ENCODE results near the gene DIPK1C.

The DIPK1C gene

GRCh38 chr18:74425161-74425560, 31.9 kb downstream of the DIPK1C start:
- in situ Hi-C loops (cut with MboI; ENCODE audit: low sequenced_read_pairs) = no loop called here

DNA sequence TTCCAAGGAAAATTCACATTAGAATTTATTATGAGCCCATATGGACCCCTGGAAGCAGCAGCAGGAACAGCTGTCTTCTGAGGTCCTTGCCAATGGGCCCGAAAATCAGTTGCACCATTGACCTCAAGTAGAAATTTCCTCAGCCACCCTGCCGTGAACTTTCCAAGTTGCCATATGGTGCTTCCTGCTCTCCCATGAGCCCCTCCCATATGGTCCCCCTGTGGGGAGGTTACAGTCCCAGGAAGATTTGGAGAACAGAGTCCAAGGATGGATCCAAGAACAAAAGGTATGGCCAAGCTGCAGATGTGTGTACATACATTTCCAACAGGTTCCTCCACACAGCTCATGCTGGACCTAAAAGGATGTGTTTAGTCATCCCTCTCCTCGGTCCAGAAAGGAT, 34.6 kb downstream of the DIPK1C start:
- in situ Hi-C loops (cut with MboI; ENCODE audit: low sequenced_read_pairs) = no loop called here

GRCh38 chr18:74420926-74421325, 36.2 kb downstream of the DIPK1C start:
- in situ Hi-C loops (cut with MboI; ENCODE audit: low sequenced_read_pairs) = no loop called here

DNA sequence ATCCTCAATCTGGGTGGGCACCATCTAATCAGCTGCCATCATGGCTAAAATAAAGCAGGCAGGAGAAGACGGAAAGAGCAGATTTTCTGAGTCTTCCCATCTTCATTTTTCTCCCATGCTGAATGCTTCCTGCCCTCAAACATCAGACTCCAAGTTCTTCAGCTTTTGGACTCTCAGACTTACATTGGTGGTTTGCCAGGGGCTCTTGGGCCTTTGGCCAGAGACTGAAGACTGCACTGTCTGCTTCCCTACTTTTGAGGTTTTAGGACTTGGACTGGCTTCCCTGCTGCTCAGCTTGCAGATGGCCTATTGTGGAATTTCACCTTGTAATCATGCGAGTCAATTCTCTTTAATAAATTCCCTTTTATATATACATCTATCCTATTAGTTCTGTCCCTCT, 36.6 kb downstream of the DIPK1C start:
- in situ Hi-C loops (cut with MboI; ENCODE audit: low sequenced_read_pairs) = no loop called here

DNA sequence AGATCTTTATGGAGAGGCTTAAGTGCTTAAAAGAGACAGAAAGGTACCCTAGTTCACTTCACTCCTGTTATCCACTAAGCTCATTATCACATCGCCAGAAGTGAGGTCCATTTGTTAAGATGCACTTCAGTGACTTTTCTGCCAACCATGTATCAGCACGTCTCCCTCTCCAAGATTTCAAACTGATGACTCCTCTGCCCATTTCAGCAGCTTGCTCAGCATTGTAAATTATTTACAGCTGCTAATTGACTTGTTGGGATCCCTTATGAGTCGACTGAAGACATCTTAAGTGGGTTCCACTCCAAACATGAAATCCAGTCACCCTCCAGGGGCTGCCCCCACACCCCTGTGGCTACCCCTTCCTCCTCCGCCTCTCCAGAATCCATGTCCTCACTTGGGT, 37.3 kb downstream of the DIPK1C start:
- in situ Hi-C loops (cut with MboI; ENCODE audit: low sequenced_read_pairs) = no loop called here

GRCh38 chr18:74418023-74418422, 39.1 kb downstream of the DIPK1C start:
- in situ Hi-C loops (cut with MboI; ENCODE audit: low sequenced_read_pairs) = no loop called here

DNA sequence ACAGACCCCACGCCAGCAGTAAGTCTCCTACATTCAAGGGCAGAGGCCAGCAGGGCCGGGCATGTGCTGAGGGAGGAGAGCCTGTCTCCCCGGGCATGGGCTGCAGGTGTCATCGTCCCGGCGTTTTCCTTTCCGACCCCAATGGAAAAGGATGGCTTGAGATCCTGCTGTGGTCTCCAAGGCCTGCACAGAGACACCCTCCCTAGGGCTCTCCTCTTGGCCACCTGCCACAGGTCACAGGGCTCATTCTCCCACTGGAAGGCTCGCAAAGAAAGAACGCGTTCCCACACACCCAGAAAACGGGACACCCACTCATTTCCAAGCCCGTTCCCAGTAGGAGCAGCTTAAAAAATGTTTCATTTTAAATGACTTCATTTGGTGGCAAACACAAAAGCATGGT, 41.0 kb downstream of the DIPK1C start:
- in situ Hi-C loops (cut with MboI; ENCODE audit: low sequenced_read_pairs) = no loop called here

DNA sequence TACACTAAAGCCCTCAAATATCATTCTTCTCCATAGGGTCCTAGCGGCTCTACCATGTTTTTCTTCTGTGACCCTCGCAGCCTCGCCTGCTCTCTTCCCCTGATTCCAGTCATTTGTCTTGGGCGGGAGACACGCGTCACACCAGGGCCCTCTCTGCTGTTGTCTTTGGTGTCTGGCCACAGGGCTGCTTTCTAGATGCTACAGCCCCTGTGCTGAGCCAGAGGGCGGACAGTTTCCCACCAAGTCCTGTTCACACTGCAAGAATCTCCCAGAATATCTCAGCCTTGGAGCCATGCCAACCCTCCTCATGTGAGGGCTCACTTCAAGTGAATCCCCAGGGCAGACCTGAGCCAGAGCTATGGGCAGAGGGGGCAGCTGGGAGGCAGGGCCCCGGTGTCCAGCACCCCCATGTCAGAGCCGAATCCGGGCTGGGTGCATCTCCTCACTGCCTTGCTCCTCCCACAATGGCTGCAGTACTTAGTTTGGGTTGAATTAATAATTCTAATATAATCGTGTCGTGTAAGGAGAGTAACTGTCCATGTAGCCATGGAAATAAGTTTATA, 42.1 kb downstream of the DIPK1C start:
- in situ Hi-C loops (cut with MboI; ENCODE audit: low sequenced_read_pairs) = no loop called here

DNA sequence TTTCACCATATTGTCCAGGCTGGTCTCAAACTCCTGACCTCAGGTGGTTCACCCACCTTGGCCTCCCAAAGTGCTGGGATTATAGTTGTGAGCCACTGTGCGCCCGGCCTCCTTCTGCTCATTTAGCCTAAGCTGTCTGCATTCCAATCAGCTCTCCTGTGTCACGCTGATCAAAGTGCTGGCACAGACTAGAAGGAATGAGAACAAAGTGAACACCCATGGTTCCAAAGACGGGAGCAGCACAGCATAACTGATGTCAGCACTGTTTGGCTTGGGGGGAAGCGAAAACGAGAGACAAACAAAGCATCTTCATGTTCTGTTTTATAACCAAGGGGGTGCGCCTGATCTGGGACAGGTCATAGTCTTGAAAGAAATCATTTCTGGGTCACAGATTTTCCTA, 43.3 kb downstream of the DIPK1C start:
- in situ Hi-C loops (cut with MboI; ENCODE audit: low sequenced_read_pairs) = no loop called here

DNA sequence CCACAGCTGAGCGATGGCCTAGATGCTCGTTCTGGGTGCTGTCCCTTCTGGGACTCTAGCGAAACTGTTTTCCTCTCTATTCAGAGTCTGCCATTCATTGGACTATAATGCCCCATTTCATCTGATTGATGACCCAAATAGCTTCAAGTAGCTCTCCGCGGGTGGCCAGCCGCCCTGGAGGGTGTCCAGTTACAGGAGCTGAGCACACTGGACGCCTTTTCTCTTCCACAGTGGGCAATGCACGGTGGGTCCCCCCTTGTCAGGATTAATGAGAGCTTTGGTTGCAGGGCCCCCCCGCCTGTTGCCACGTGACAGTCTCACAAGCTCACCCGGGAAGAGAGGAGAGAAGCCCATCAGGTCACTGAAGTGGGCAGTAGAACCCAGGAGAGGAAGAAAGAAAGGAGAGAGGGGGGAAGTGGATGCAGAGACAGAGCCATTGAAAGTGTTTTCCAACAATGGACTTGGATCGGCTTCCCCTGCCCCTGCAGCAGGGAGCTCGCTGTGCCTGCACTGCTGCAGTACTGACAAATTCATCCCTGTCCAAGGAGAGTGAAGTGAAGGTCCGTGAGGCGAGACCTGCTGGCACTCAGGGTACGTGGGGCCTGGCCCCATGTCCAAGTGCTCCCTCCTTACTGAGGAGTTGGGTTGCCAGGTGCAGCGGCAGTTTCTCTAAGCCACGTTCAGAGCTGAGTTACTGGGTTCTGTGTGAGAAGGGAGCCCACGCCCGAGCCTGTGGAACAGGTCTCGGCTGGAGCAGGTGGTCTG, 44.8 kb downstream of the DIPK1C start:
- in situ Hi-C loops (cut with MboI; ENCODE audit: low sequenced_read_pairs) = no loop called here

DNA sequence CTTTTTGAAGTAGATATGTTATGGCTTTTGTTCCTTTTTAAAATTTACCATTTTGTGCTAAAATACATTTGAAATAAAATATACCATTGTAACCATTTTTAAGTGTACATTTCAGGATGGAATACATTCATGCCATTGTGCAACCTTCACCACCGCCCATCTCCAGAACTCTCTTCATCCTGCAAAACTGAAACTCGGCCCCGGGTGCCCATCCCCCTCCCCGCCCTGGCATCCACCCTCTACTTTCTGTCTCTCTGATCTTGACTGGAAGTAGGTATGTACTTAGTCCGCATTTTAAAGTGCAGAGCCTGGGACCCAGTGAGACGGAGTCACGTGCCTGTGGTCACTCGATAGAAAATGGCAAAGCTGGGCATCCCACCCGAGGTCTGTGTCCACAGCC, 45.6 kb downstream of the DIPK1C start:
- in situ Hi-C loops (cut with MboI; ENCODE audit: low sequenced_read_pairs) = no loop called here

GRCh38 chr18:74410441-74410992, 46.6 kb downstream of the DIPK1C start:
- in situ Hi-C loops (cut with MboI; ENCODE audit: low sequenced_read_pairs) = no loop called here

DNA sequence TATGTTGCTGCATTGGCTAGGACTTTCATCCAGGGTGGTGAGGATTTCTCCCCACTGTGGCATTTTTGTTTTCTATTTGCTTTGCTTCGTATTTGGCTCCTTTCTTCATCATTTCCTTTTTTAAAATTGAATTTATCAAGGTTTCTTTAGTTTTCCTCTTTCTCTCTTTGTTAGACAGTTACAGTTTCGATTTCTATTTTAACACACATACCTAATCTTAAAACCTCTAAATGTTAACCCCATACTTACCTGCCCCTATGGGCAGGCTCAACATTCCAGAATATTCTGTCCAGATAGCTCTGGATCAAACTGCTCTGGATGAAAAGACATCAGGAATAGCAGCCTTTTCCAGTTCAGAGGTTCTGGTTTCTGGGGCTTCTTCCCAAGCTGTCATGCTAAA, 49.2 kb downstream of the DIPK1C start:
- in situ Hi-C loops (cut with MboI; ENCODE audit: low sequenced_read_pairs) = no loop called here

- in situ Hi-C loops (cut with MboI; ENCODE audit: low sequenced_read_pairs) = no loop called here
Measured at GRCh38 chr18:74402806-74403433, 54.2 kb downstream of the DIPK1C start.

DNA sequence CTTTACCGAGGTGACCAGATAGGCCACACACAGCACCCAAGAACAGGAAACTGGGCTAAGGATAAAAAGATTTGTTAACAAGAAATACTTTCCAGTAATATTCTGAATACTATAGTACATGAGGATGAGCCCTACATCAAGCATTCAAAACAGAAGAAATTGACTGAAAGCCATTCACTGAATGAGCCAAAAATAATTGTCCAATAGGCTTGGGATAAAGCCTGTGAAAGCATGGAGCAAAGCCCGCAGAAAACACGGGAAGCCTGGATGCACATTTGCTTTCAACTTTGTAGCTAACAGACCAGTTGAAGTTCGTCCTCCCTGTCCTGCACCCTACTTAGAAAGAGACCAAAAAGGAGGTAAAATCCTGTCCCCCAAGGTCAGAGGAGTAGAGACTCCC, 56.3 kb downstream of the DIPK1C start:
- in situ Hi-C loops (cut with MboI; ENCODE audit: low sequenced_read_pairs) = no loop called here

DNA sequence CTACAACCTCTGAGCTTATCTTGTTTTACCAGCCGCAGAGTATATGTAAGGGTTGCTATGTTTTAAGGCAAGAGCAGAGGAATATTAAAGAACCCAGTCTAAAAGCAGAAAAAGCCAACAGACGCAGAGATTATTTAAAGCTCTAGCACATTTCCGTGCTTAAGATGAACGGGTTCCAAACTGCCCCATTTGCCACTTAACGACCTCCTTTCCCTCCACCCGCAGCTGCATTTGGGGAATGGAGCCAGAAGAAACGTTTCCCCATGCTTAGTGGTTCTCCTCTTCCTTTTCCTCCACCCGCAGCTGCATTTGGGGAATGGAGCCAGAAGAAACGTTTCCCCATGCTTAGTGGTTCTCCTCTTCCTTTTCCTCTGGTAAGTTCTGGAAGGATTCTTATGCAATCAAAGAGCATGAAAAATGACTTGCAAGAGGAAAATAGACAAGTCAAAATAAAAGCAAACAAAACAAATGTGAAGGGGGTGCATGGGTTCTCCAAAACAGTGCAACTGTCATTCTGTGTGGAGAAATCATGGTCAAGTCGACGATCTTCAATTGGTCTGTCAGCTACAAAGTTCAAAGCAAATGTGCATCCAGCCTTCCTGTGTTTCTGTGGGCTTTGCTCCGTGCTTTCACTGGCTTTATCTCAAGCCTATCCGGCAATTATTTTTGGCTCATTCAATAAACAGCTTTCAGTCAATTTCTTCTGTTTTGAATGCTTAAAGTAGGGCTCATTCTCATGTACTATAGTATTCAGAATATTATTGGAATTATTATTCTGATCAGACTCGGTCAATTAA, 57.8 kb downstream of the DIPK1C start:
- in situ Hi-C loops (cut with MboI; ENCODE audit: low sequenced_read_pairs) = loop anchor here (25.0 kb wide), 1 partner anchor 112 kb away; the partner anchor contains the start of gene CYB5A

- in situ Hi-C loops (cut with MboI; ENCODE audit: low sequenced_read_pairs) = loop anchor here (25.0 kb wide), 1 partner anchor 110 kb away; the partner anchor contains the start of gene CYB5A
Measured at GRCh38 chr18:74397572-74397971, 59.5 kb downstream of the DIPK1C start.

GRCh38 chr18:74396171-74397169, 60.6 kb downstream of the DIPK1C start:
- in situ Hi-C loops (cut with MboI; ENCODE audit: low sequenced_read_pairs) = loop anchor here (25.0 kb wide), 1 partner anchor 109 kb away; the partner anchor contains the start of gene CYB5A

- in situ Hi-C loops (cut with MboI; ENCODE audit: low sequenced_read_pairs) = loop anchor here (25.0 kb wide), 1 partner anchor 108 kb away; the partner anchor contains the start of gene CYB5A
Measured at GRCh38 chr18:74395648-74396154, 61.4 kb downstream of the DIPK1C start.
